ENCODE measurements around the gene TRAF4. TPM values are rescaled to one million over a fixed set of nuclear protein-coding genes. Genes with fewer than 3 reads are reported as not detected.

The TRAF4 gene
- total and polyA plus RNA-seq, 9 of the 15 experiments (the other 6 are each of a cell fraction or from before 2014, with no cell fraction given), result 2.4 to 147 (median 72.4) TPM

GRCh38 chr17:28726627-28727491, 17.0 kb upstream of the TRAF4 start (continued):
- TF ChIP-seq KLF16 (IDR thresholded peaks at IDR 0.05), result peak; percentile 95
- TF ChIP-seq ZNF75A (CRISPR knock-in tag; IDR thresholded peaks at IDR 0.05), result no peak
- TF ChIP-seq, protein P1, sequence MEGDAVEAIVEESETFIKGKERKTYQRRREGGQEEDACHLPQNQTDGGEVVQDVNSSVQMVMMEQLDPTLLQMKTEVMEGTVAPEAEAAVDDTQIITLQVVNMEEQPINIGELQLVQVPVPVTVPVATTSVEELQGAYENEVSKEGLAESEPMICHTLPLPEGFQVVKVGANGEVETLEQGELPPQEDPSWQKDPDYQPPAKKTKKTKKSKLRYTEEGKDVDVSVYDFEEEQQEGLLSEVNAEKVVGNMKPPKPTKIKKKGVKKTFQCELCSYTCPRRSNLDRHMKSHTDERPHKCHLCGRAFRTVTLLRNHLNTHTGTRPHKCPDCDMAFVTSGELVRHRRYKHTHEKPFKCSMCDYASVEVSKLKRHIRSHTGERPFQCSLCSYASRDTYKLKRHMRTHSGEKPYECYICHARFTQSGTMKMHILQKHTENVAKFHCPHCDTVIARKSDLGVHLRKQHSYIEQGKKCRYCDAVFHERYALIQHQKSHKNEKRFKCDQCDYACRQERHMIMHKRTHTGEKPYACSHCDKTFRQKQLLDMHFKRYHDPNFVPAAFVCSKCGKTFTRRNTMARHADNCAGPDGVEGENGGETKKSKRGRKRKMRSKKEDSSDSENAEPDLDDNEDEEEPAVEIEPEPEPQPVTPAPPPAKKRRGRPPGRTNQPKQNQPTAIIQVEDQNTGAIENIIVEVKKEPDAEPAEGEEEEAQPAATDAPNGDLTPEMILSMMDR (IDR thresholded peaks at IDR 0.05 in 2 of 3, conservative IDR thresholded peaks at IDR 0.05 in 1 of 3; ENCODE audit: insufficient read depth in 2 of 3, low read depth in 1 of 3, low read length in 3 of 3), result peak; percentile 99 to 100 (median 99)
- TF ChIP-seq IFI16 (CRISPR knock-in tag; IDR thresholded peaks at IDR 0.05), result no peak
- no peak for TF ChIP-seq ELK1 (CRISPR knock-in tag; IDR thresholded peaks at IDR 0.05)
- peak; percentile 67 for TF ChIP-seq ETV5 (CRISPR knock-in tag; IDR thresholded peaks at IDR 0.05; ENCODE audit: low read depth)
- no peak for TF ChIP-seq ATF1 (CRISPR knock-in tag; IDR thresholded peaks at IDR 0.05)
- peak; percentile 56 for TF ChIP-seq ATF1 (tag; IDR thresholded peaks at IDR 0.05)
- no peak for TF ChIP-seq ZBTB49 (CRISPR knock-in tag; IDR thresholded peaks at IDR 0.05; ENCODE audit: borderline replicate concordance)
- TF ChIP-seq CHD1 (IDR thresholded peaks at IDR 0.05; ENCODE audit: low read length), result no peak
- peak; percentile 67; the same call in 1 of the 2 replicates for TF ChIP-seq JUN (IDR thresholded peaks at IDR 0.05; ENCODE audit: borderline replicate concordance, low read depth, low read length)
- TF ChIP-seq JUN (CRISPR knock-in tag; IDR thresholded peaks at IDR 0.05; ENCODE audit: borderline replicate concordance), result 0 out of 2 replicates have a peak, but pooled peaks have one; percentile 53
- TF ChIP-seq POLR2A (conservative IDR thresholded peaks at IDR 0.05), result no peak
- TF ChIP-seq, protein P2, sequence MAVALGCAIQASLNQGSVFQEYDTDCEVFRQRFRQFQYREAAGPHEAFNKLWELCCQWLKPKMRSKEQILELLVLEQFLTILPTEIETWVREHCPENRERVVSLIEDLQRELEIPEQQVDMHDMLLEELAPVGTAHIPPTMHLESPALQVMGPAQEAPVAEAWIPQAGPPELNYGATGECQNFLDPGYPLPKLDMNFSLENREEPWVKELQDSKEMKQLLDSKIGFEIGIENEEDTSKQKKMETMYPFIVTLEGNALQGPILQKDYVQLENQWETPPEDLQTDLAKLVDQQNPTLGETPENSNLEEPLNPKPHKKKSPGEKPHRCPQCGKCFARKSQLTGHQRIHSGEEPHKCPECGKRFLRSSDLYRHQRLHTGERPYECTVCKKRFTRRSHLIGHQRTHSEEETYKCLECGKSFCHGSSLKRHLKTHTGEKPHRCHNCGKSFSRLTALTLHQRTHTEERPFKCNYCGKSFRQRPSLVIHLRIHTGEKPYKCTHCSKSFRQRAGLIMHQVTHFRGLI (CRISPR knock-in tag; IDR thresholded peaks at IDR 0.05), result no peak
- TF ChIP-seq, protein P3, sequence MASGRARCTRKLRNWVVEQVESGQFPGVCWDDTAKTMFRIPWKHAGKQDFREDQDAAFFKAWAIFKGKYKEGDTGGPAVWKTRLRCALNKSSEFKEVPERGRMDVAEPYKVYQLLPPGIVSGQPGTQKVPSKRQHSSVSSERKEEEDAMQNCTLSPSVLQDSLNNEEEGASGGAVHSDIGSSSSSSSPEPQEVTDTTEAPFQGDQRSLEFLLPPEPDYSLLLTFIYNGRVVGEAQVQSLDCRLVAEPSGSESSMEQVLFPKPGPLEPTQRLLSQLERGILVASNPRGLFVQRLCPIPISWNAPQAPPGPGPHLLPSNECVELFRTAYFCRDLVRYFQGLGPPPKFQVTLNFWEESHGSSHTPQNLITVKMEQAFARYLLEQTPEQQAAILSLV (tag; IDR thresholded peaks at IDR 0.05), result no peak
- no peak for TF ChIP-seq MAFK (IDR thresholded peaks at IDR 0.05; ENCODE audit: low read length)

Measured in K562 (cell line).